IPS-18c (cell line): Measurements from ENCODE around the gene THADA.

Experiments used
- H3K4me3 ChIP-seq: 2 replicates; pipeline ENCODE4 v1.7.0; 2013; ENCODE audit warnings: low read depth, mild to moderate bottlenecking, low read length, moderate library complexity; ENCODE audit not compliant: insufficient read depth
- H3K9me3 ChIP-seq: one replicate; pipeline ENCODE4 v1.6.1; 2013; ENCODE audit warnings: mild to moderate bottlenecking, low read length, moderate library complexity; ENCODE audit not compliant: control insufficient read depth, insufficient read depth

THADA gene

DNA sequence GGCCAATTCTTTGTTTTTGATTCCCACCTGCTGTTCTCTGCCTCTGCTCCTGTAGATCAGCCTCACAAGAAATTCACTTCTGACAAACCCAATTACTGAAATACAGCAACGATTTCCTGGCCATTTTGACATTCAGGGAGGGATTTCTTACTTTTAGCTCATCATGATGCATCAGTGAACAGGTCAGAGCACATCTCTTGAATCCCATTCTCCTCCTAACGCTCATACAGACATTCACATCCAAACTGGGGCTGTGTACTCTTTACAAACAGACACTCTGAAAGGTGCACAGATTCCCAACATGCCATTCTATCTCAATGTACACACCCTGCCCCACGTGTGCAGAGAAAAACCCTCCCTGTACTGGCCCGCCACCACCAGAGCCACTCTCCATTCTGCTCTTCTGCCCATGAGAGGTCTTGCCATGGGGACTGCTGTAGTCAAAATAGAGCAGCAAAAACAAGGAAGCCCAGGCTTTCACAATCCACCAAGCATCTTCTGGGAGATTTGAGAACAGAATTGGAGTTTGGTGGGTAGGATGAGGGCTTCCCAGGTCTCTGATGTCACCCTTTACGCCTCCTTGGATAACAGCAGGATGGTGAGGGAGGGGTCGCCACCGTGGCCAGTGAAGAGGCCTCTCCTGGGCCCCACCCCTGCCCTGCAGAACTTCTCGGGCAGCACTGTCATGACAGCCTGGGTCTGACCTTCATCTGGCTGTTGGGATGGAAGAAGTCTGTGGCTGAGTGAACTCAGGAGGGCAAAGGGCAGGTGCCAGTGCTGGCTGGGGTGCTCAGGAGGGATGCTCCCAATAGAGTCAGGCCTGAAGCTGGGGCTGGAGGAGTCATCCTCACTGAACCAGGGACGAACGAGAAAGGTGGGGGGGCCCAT is 327.5 kb downstream of the THADA start:
- H3K4me3 ChIP-seq: no peak overlapping the region
- H3K9me3 ChIP-seq: no peaks in the 10 kb centered on the region

GRCh38 chr2:43267381-43267780 is 328.5 kb downstream of the THADA start:
- H3K9me3 ChIP-seq: no peaks in the 10 kb centered on the region

DNA sequence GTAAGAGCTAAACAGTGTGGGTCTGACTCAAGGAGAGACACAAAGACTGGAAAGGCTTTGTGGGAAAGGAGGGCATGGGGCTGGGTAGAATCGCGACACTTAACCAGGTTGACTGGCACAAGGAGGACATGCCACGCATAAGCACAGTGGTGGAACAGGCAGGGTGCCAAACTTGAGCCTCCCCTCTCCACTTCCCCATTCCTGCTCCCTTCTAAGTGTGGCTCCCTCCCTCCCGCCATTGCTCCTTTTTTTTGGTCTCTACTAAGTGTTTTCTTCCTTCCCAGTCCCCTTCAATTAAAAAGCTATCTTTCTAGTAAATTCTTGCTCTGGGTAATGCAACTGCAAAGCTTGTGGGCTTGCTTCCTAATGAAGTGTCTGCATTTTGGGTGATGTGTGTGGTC is 329.1 kb downstream of the THADA start:
- H3K9me3 ChIP-seq: no peaks in the 10 kb centered on the region
- no peak overlapping the region for H3K4me3 ChIP-seq

More at GRCh38 chr2:43267381-43267780, 328.5 kb downstream of the THADA start:
- no peak overlapping the region for H3K4me3 ChIP-seq

DNA sequence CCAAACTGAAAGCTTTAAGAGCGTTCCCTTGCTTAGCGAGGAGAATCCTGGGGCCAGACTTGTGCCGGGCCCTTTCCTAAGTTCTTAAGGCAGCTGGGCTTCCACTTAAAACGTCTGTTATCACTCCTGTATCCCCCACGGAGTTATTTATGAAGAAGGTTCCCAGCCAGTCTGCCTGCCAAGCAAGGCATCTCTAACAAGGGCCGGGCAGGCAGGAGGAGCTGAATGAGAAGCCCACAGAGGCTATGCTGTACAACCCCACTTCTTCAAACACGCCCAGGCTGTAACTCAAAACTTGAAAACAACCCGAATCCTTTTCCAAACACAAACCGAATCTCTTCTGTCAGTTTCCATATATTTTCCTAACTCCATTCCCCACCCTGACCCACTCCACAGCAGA is 330.4 kb downstream of the THADA start:
- Histone ChIP-seq H3K9me3 (no peaks in the 10 kb centered on the region), H3K4me3 (no peak overlapping the region)

- no peaks in the 10 kb centered on the region for H3K9me3 ChIP-seq
- no peak overlapping the region for H3K4me3 ChIP-seq
These were observed 330.8 kb downstream of the THADA start for GRCh38 chr2:43265001-43265400.

DNA sequence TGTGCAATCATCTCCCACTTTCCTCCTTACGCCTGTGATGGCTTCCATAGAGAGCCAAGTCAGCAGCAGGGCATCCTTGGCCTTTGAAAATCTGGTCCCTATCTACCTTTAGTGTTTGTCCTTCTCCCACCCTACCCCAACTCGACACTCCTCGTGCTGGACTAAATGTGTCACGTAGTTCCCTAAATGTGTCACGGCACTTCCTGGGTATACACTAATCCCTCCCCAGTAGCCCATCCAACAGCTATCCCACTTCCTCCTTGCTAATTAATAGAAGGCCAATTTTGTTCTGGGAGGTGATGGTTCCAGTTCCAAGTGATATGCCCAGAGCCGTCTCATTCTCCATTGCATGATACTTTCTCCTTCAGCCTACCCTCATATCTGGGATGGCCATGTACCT is 332.9 kb downstream of the THADA start:
- no peaks in the 10 kb centered on the region for H3K9me3 ChIP-seq
- H3K4me3 ChIP-seq: no peak overlapping the region

DNA sequence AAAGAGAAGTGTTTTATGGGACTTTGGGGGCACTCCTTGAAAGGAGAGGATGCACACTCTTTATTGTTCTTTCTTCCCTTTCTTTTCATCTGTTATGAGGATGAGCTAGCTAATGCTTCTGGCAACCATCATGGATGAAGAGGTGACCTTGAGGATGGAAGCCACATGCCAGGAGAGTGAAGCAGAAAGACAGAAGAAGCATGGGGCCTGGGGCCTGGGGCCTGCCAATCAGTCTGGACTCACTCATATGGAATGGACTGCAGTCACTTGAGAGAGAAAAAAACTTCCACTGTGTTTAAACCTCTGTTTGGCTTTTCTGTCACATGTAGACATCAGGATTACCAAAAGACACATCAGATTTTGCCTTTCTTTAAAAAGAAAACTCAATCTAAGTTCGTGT is 333.6 kb downstream of the THADA start:
- Histone ChIP-seq H3K4me3 (no peak overlapping the region), H3K9me3 (no peaks in the 10 kb centered on the region)

GRCh38 chr2:43259512-43259911 is 336.3 kb downstream of the THADA start:
- H3K9me3 ChIP-seq: no peaks in the 10 kb centered on the region

GRCh38 chr2:43258547-43259156 is 337.2 kb downstream of the THADA start:
- Histone ChIP-seq H3K9me3 (no peaks in the 10 kb centered on the region), H3K4me3 (no peak overlapping the region)

More at GRCh38 chr2:43259512-43259911, 336.3 kb downstream of the THADA start:
- no peak overlapping the region for H3K4me3 ChIP-seq

- no peaks in the 10 kb centered on the region for H3K9me3 ChIP-seq
These were observed 340.4 kb downstream of the THADA start for GRCh38 chr2:43255296-43255910.

DNA sequence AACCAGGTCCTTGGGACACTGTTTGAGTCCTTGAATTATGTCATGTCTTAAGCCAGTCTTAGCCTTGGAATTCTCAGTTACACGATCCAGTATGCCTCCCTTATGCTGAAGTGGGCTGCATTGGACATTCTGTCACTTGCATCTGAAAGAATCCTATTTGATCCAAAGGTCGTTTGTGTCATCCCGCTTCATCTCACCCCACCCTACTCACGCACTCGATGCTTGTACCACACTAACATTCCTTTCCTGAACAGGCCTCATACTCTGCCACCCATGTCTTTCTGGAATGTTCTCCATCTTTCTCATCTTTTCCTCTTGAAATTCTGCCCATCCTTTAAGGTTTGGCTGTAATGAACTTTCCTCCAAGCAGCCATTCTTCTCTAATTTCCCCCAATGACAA is 341.5 kb downstream of the THADA start:
- no peaks in the 10 kb centered on the region for H3K9me3 ChIP-seq

More at GRCh38 chr2:43255296-43255910, 340.4 kb downstream of the THADA start:
- no peak overlapping the region for H3K4me3 ChIP-seq

DNA sequence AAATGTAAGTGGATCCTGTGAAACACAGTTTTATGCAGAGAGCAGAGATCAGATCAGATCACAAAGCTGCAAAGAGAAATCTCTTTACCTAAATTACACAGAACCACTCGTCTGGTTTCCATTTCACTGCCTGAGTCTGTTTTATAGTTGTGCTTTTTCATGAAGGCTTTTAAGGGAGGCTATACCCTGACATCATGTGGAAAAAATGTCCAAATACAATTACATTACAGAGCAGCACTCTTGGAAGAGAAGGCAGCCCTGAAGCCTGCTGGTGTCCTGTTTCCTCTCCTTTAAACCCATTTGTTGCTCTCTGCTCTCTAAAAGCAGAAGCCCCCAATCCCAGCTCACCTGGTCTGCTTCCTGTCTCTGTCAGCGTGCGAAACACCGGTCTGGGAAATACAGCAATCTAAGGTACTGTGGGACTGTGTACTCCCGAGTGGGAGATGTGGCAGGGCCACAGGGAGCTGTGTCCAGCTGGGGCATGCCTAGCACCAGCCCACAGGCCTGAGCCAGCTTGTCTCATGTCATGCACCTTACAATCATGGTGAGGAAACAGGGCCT is 344.6 kb downstream of the THADA start:
- H3K4me3 ChIP-seq: no peak overlapping the region

More for the DNA sequence above, 341.5 kb downstream of the THADA start:
- H3K4me3 ChIP-seq: no peak overlapping the region

DNA sequence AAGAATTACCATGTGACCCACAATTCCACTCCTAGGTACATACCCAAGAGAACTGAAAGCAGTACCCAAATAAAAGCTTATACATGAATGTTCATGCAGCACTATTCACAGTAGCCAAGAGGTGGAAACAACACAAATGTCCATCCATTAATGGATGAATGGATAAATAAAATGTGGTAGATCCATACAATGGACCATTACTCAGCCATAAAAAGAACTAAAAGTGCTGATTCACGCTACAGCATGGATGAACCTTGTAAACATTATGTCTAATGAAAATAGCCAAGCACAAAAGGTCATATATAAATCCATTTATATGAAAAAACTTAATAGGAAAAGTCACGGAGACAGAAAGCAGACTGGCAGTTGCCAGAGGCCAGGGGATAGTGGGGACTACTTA is 345.8 kb downstream of the THADA start:
- Histone ChIP-seq H3K9me3 (no peaks in the 10 kb centered on the region), H3K4me3 (no peak overlapping the region)

More for the DNA sequence above, 344.6 kb downstream of the THADA start:
- H3K9me3 ChIP-seq: no peaks in the 10 kb centered on the region

- H3K9me3 ChIP-seq: no peaks in the 10 kb centered on the region
- no peak overlapping the region for H3K4me3 ChIP-seq
These were observed 347.2 kb downstream of the THADA start for GRCh38 chr2:43248621-43249020.

- no peaks in the 10 kb centered on the region for H3K9me3 ChIP-seq
- no peak overlapping the region for H3K4me3 ChIP-seq
These were observed 349.2 kb downstream of the THADA start for GRCh38 chr2:43246641-43247040.

GRCh38 chr2:43241558-43241957 is 354.3 kb downstream of the THADA start:
- H3K9me3 ChIP-seq: no peaks in the 10 kb centered on the region
- H3K4me3 ChIP-seq: no peak overlapping the region

DNA sequence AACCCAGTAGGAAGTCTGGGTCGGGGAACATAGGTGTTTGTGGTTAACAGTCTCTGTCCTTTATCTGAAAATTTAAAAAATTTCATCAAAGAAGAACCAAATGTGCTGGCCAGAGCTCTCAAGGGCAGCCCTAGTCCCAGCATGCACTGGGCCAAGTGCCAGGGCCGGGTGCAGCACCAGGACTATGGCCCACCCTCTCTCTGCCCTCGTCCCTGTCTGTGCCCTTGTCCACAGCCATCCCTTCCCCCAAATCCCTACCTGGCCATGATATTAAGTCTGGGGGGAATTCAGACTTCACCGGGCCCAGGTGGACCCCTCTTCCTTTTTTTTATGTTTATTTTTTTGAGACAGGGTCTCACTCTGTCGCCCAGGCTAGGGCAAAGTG is 355.1 kb downstream of the THADA start:
- Histone ChIP-seq H3K9me3 (no peaks in the 10 kb centered on the region), H3K4me3 (no peak overlapping the region)
